GM12874 (cell line): Measurements from ENCODE around the gene CCDC50.

Experiments used
- CTCF ChIP-seq: IDR thresholded peaks from 2 replicates; pipeline ENCODE4 v1.5.1; 2011; ENCODE audit warnings: low read depth, mild to moderate bottlenecking, control low read depth, low read length, moderate library complexity; ENCODE audit not compliant: insufficient read depth

The CCDC50 gene

GRCh38 chr3:191412759-191413158 lies 83.6 kb downstream of the CCDC50 start:
- no peak for TF ChIP-seq CTCF

GRCh38 chr3:191414286-191414685 lies 85.1 kb downstream of the CCDC50 start:
- no peak for TF ChIP-seq CTCF

- no peak for TF ChIP-seq CTCF
These were observed 85.5 kb downstream of the CCDC50 start for GRCh38 chr3:191414732-191415131.

GRCh38 chr3:191415566-191415965 lies 86.4 kb downstream of the CCDC50 start:
- TF ChIP-seq CTCF = no peak

- TF ChIP-seq CTCF = no peak
These were observed 88.2 kb downstream of the CCDC50 start for GRCh38 chr3:191417457-191417729.

GRCh38 chr3:191420771-191421170 lies 91.6 kb downstream of the CCDC50 start:
- TF ChIP-seq CTCF = no peak

GRCh38 chr3:191424881-191425280 lies 95.7 kb downstream of the CCDC50 start:
- no peak for TF ChIP-seq CTCF

- no peak for TF ChIP-seq CTCF
These were observed 96.1 kb downstream of the CCDC50 start for GRCh38 chr3:191425322-191425734.
